Activated naive CD4-positive, alpha-beta T cell treated with Interleukin-2 at 50 U/mL for 16 hours (primary cell): ENCODE measurements around the gene SERPINB1.
"Not testable (repeated sequence)": the region's sequence is repeated elsewhere in the genome, so short reads cannot be mapped to it uniquely, and the experiment has no call there.

Experiments
- DNase-seq: peaks from one replicate; pipeline ENCODE4 v3.0.0-alpha.2; 2020

SERPINB1 gene

DNA sequence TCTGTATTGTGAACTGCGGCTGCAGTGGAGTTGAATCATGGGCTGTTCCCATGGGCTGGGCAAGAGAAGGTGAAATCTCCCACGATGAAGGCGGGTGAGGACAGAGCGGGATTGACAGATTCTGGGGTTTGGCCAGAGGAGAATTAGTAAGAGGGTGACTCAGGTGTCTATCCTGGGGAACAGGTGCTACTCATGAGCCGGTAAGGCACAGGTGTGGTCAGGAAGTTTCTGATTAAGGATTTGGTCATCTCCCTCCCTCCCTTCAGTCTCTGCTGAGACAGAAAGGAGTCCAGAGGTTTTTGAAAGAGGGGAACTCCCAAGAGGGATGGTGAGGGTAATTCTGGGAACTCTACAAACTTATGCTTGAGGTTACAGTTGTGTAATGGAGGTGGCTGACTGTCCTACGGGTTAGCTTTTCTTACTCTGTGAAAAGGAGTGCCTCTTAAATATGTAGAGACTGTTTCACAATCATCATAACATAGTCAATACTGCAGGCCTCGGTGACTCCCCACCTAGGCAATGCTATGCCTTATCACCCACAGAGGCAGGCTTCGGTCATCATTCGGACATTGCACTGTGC lies 31.5 kb downstream of the SERPINB1 start:
- DNase-seq: no peak

- DNase-seq: no peak
Measured at GRCh38 chr6:2809015-2809414, 32.6 kb downstream of the SERPINB1 start.

- no peak for DNase-seq
Measured at GRCh38 chr6:2807342-2808090, 34.1 kb downstream of the SERPINB1 start.

- no peak for DNase-seq
Measured at GRCh38 chr6:2806644-2807043, 35.0 kb downstream of the SERPINB1 start.

DNA sequence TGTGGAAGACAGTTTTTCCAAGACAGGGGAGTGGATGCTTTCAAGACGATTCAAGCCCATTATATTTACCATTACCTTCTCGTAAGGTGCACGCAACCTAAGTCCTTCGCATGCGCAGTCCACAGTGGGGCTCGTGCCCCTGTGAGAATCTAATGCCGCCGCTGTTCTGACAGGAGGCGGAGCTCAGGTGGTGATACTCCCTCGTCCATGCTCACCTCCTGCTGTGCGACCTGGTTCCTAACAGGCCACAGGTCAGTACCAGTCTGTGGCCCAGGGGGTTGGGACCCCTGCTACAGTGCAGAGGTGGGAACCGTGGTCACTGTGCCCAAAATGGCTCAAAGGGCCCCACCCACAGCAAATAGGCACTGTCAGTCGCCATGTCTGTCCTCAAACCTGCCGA lies 36.6 kb downstream of the SERPINB1 start:
- DNase-seq: no peak

- no peak for DNase-seq
Measured at GRCh38 chr6:2804516-2804915, 37.1 kb downstream of the SERPINB1 start.

GRCh38 chr6:2803731-2804429 lies 37.8 kb downstream of the SERPINB1 start:
- DNase-seq: no peak

GRCh38 chr6:2802521-2803060 lies 39.1 kb downstream of the SERPINB1 start:
- no peak for DNase-seq

- not testable (repeated sequence) for DNase-seq
Measured at GRCh38 chr6:2801687-2802086, 40.0 kb downstream of the SERPINB1 start.

DNA sequence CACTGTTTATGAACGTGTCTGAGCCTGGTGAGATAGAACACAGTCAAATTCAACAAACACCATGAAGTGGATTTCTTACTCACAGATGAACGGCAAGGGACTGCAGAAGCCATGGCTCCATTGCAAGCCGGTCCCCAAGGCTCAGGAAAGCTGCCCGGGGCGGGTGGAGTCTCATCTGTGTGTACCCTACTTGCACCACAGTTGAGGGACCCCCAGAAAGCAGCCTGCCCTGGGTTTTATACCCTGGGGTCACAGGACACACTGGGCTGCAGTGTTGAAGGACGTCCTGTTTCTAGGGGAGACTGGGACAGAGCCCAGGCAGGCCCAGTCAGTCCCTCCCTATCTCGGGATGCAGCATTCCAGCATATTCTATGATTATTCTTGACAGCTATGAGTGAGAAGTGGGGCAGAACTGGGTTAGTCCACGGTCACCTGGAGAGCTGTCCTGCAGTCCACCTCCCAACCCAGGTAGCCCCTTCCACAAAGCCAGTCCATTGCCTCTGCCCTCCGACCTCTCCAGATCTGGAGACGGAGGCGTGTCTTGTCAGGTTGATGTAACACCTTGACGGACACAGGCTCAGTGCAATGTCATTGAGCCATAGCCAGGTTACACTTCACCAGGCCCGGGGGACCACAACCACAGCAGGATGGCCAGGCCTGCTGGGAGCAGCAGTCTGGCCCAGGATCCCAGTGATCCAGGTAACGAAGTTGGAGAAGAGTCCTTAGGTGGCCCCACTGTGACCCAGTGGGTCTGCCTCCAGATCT lies 40.9 kb downstream of the SERPINB1 start:
- DNase-seq: no peak

DNA sequence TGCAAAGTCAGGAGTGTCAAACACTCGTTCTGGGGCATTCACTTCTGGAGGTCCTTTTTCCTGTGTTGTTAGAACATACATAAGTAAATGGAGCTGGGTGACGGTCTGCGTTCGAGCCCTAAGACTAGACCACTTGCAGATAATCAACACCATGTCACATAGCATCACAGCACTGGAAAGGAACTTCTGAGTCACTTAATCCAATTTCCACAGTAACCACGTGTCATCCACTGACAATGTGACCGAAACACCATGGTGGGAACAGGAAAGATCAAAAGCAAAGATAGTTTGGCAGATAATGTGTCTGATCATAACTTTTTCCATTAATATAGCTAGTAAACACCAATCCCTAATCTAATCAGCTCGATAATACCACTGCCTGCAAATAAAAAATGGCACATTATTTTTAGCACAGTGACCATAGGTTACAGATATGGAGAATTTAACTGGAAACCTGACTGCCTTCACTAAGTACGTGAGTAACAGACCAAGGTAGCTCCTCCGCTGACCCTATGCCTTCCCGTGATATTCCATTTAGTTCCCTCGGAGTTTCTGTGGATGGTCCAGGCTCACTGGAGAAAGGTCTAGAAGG lies 41.6 kb downstream of the SERPINB1 start:
- no peak for DNase-seq

GRCh38 chr6:2798586-2799134 lies 43.0 kb downstream of the SERPINB1 start:
- no peak for DNase-seq

GRCh38 chr6:2797564-2798031 lies 44.1 kb downstream of the SERPINB1 start:
- no peak for DNase-seq

GRCh38 chr6:2796861-2797260 lies 44.8 kb downstream of the SERPINB1 start:
- DNase-seq: no peak

DNA sequence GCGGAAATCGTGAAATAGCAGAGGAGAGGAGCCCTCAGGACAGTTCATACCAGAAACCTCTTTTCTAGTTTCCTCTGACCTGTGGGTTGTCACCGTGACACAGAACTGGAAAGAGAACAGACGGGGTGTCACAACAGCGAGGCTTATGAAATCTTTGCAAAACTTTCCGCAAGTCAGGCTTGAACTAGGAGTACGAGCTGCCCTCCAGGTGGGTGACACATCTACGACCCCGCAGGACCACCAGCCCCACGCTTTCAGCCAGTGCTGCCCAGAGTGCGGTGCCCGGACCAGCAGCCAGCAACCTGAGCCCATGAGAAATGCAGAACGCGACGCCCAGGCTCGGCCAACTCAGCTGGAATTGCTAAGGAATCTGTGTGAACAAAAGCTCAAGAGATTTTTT lies 45.7 kb downstream of the SERPINB1 start:
- DNase-seq: no peak

DNA sequence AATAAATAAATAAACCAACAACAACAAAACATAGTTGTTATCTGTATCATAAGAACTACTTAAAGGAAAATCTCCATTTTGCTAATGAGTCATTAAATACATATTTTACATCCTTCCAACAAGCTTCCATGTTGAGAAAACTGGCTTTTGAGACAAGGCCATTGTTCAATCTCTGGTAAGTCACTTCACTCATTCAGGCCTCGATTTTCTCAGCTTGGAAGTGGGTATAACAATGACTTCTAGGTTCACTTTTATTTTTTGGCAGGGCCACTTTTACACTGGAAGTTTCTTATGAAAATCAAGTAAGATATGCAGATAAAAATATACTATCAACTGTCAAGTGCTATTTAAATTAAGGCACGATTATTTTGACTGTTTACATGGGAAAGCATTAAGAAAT lies 46.5 kb downstream of the SERPINB1 start:
- no peak for DNase-seq

DNA sequence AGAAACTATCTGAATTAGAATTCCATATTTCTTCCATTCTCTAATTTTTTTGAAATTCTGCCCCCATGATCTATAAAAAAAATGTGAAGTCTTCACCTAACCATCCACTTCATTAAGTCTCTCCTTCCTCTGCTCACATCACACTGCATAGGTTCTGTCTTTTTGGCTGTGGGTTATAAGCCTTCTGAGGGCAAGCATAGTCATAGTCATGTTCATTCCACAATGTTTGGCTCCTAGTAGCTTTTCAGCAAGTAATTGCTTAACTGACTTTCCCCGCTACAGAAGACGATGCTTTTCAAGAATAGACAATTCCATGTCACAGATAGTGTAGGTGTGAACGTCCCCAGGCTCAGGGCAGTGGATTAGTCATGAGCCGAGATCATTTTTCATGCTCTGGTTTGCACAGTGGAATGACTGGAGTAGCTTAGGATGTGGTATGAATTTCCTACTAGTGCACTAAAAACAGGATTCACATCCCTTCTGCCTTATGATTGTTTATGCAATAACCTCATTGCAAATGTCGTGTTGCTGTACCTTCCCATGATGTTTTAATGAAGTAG lies 47.4 kb downstream of the SERPINB1 start:
- DNase-seq: no peak

DNA sequence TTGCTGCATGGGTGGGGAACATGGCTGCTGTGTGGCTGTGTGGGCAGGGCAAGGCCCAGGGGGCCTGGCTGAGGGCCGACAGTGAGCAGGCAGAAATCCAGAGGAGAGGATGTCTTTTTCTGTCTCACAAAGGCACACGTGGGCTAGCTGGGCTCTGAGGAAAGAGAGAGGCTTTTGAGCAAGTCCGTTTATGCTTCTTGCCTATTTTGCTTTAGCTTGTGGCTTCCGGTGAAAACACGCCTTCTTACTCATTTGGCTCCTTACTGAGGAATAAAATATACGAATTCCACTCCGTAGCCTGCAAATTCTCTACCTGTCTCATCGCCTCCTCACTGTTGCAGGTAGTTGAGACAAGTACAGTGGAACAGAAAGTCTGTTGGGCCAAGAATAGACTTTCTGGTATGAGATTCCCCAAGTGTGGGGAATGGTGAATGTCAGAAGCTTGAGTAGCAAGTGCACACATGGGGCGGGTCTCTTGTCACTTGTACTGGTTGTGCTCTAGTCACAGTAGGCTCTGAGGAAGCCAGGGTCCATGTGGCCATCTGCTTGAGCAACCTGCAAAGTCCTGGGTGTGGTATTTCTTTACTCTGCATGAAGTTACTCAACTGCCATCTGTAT lies 48.0 kb downstream of the SERPINB1 start:
- DNase-seq: peak; percentile 16

DNA sequence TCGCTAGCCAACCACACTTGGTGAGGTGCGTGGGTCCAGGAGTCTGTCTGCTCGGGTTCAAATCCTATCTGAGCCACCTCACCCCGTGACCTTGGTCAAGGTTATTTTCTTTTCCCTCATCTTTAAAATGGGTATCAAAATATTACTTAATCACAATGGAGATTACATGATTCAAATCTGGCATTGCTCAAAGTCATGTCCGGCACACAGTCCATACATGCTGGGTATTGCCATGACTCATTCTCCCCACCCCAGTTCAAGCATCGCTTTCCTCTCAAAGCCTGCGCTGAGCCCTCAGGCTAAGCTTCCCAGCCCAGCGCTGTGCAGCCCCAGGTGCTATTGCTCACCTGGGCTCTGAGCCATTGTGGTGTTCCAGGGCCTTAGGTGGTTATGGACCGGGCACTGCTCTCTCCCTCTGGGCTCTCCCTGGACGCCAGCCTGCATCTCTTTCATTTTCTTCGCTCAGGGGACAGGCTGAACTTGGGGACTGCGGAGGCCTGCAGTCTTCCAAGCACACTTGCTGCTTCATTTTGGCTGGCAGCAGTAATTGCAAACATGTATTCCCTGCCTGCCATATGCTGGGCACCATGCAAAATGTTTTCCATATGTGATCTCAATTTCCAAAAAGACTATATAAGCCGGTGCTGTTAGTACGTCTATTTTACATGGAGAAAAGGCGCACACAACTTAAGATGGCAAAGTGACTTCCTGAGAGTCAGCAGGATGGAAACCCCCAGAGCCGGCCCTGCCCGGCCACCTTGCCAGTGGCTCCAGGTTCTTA lies 49.1 kb downstream of the SERPINB1 start:
- DNase-seq: no peak

DNA sequence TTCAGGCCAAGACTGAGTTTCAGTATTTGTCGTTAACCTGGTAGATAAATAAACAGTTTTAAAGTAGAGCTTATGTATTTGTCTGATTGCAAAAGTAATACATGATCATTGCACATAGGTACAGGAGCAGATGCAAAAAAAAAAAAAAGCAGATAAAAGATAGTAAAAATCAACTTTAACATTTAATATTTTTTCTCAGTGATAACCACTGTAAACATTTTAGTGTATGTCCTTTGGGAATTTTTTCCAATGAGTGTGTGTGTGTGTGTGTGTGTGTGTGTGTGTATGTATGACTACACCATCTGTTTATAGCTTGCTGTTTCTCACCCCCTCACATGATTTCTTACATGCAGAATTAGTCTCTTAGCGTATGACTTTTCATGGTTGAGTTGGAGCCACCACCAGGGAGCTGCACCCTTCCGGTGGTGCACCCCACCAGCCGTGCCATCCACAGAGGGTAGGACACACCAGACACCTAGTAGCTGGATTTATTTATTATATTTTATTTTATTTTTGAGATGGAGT lies 50.2 kb downstream of the SERPINB1 start:
- no peak for DNase-seq
